Sigmoid colon (tissue), 4 donors: ENCODE results near the gene USP7.

Experiments
- EP300 ChIP-seq, 4 donors: sonication (generic); formaldehyde crosslinking; IDR thresholded peaks; one replicate each; pipeline ENCODE4 v1.6.1; 2017; ENCODE audit warnings: antibody characterized with exemption in 4 of 4
- POLR2A ChIP-seq, 2 donors: fragments of 450-650 bp; IDR thresholded peaks; one replicate each; pipeline ENCODE4 v1.6.1; 2016; ENCODE audit warnings: antibody characterized with exemption in 2 of 2, mild to moderate bottlenecking in 2 of 2, moderate library complexity in 2 of 2
- POLR2AphosphoS5 ChIP-seq, 4 donors: sonication (generic); formaldehyde crosslinking; IDR thresholded peaks; one replicate each; pipeline ENCODE4 v1.6.1; 2017; ENCODE audit warnings: antibody characterized with exemption in 4 of 4
- TF ChIP-seq, protein P1 (sequence below), 4 experiments: fragments of 450-650 bp in 3 of 4; fragments of 200-600 bp in 1 of 4; IDR thresholded peaks; one replicate each; pipeline ENCODE4 v1.5.1; 2016 to 2019; ENCODE audit warnings: antibody characterized with exemption in 4 of 4, mild to moderate bottlenecking in 3 of 4, moderate library complexity in 2 of 4

DNA sequence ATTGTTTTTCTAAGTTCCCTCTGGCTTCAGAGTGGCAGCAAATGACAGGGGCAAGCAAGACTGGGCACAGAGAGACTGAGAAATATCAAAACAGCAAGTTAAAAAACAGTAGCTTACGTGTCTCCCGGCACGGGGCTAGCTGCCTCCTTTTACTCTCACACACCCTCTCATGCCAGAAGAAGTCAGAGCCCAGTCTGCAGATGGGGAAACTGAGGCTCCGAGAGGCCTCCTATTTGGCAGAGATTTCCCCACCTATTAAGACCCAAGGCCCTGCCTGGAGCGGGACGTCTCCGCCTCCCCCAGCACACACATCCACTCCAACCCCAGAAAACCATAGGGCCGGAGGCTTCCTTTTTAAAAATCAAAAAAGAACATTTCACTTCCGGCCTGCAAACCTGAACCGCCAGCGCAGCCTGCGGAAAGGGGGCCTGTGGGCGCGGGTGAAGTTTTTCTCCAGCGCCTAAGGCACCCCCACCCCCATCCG, 95.7 kb downstream of the USP7 start:
- TF ChIP-seq, protein P1, sequence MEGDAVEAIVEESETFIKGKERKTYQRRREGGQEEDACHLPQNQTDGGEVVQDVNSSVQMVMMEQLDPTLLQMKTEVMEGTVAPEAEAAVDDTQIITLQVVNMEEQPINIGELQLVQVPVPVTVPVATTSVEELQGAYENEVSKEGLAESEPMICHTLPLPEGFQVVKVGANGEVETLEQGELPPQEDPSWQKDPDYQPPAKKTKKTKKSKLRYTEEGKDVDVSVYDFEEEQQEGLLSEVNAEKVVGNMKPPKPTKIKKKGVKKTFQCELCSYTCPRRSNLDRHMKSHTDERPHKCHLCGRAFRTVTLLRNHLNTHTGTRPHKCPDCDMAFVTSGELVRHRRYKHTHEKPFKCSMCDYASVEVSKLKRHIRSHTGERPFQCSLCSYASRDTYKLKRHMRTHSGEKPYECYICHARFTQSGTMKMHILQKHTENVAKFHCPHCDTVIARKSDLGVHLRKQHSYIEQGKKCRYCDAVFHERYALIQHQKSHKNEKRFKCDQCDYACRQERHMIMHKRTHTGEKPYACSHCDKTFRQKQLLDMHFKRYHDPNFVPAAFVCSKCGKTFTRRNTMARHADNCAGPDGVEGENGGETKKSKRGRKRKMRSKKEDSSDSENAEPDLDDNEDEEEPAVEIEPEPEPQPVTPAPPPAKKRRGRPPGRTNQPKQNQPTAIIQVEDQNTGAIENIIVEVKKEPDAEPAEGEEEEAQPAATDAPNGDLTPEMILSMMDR (IDR thresholded peaks at IDR 0.05), result no peak
- TF ChIP-seq POLR2AphosphoS5 (IDR thresholded peaks at IDR 0.05) (no peak), POLR2A (IDR thresholded peaks at IDR 0.05) (no peak), EP300 (IDR thresholded peaks at IDR 0.05) (no peak)
